Glomerular endothelial cell (primary cell): ENCODE results near the gene IQSEC2. TPM values are rescaled to one million over a fixed set of nuclear protein-coding genes. Genes with fewer than 3 reads are reported as not detected.

Experiments used
- DNase-seq: peaks from one replicate; pipeline ENCODE4 v3.0.0-alpha.2; 2011; ENCODE audit warnings: low read depth, low spot score; ENCODE audit errors: extremely low read depth
- total RNA-seq: library from RNA; depleted of rRNA; stranded (reverse); fragments of >200 nt; gene quantifications from 2 replicates; pipeline ENCODE4 v1.2.3, GENCODE V29; 2015

The IQSEC2 gene
- total RNA-seq, 1 donor from 2014 or later = 16.6 TPM

GRCh38 chrX:53249408-53250042 is 31.9 kb downstream of the IQSEC2 start:
- no peak for DNase-seq

GRCh38 chrX:53247928-53248327 is 33.5 kb downstream of the IQSEC2 start:
- DNase-seq = no peak

GRCh38 chrX:53246231-53246630 is 35.2 kb downstream of the IQSEC2 start:
- no peak for DNase-seq

- no peak for DNase-seq
These were observed 36.8 kb downstream of the IQSEC2 start for GRCh38 chrX:53244610-53245009.

GRCh38 chrX:53242310-53242709 is 39.1 kb downstream of the IQSEC2 start:
- no peak for DNase-seq

GRCh38 chrX:53241558-53241957 is 39.8 kb downstream of the IQSEC2 start:
- no peak for DNase-seq

GRCh38 chrX:53239474-53239873 is 41.9 kb downstream of the IQSEC2 start:
- DNase-seq = no peak

- no peak for DNase-seq
These were observed 44.3 kb downstream of the IQSEC2 start for GRCh38 chrX:53237056-53237455.

GRCh38 chrX:53236025-53236679 is 45.2 kb downstream of the IQSEC2 start:
- DNase-seq = no peak

GRCh38 chrX:53235566-53235965 is 45.8 kb downstream of the IQSEC2 start:
- DNase-seq = no peak

GRCh38 chrX:53234484-53234883 is 46.9 kb downstream of the IQSEC2 start:
- no peak for DNase-seq

GRCh38 chrX:53233536-53233935 is 47.8 kb downstream of the IQSEC2 start:
- DNase-seq = no peak

GRCh38 chrX:53230116-53230515 is 51.3 kb downstream of the IQSEC2 start:
- no peak for DNase-seq

- no peak for DNase-seq
These were observed 54.1 kb downstream of the IQSEC2 start for GRCh38 chrX:53227224-53227765.

- DNase-seq = peak; percentile 93
These were observed 56.3 kb downstream of the IQSEC2 start, which contains the start of gene KDM5C for GRCh38 chrX:53224860-53225797. Gene KDM5C (minus strand): TSS chrX:53225207. CDS start chrX:53224889, 318 bp downstream.

GRCh38 chrX:53223955-53224859 is 57.2 kb downstream of the IQSEC2 start:
- peak; percentile 20 for DNase-seq

- no peak for DNase-seq
These were observed 58.2 kb downstream of the IQSEC2 start for GRCh38 chrX:53223068-53223693.
